K562 (cell line): Measurements from ENCODE around the gene PNPLA8. TPM values are rescaled to one million over a fixed set of nuclear protein-coding genes. Genes with fewer than 3 reads are reported as not detected.
A peak's percentile ranks its signal among the peaks of the same experiment; 100 is the strongest.

Experiments
- ATAC-seq: fragments of 200-7000 bp; cut with Tn5 transposase; 3 replicates; pipeline ENCODE4 v1.9.1; 2020; ENCODE audit warnings: moderate library complexity
- BruUV-seq: library from RNA; stranded (reverse); fragments of 400-500 nt; replicated peaks from 2 replicates; lab custom pipeline; 2021; lab: Mats Ljungman, UMichigan
- CTCF ChIA-PET: fragments of 300-600 bp; formaldehyde crosslinking; extraction: SDS; loops from one replicate; lab custom pipeline; 2021; ENCODE audit warnings: low intra/inter-chr PET ratio; lab: Yijun Ruan, JAX
- POLR2A ChIA-PET: fragments of 300-600, 350-650 bp; sonication (Branson Sonifier 250); formaldehyde crosslinking; extraction: SDS; loops from one replicate; lab custom pipeline; 2021; ENCODE audit warnings: antibody characterized with exemption, inconsistent platforms; lab: Yijun Ruan, JAX
- DNase-seq, 4 experiments: peaks; one replicate each; pipeline versions ENCODE4 v3.0.0 to v3.0.0-alpha.2; 2011 to 2018; ENCODE audit warnings: low spot score in 3 of 4, mixed read lengths in 3 of 4; ENCODE audit errors: extremely low read depth in 1 of 4
- FAIRE-seq: peaks from 2 replicates; lab custom pipeline; 2011; peaks lifted over from hg19 to GRCh38; lab: Jason Lieb, UNC
- H2AFZ ChIP-seq: 2 replicates; pipeline ENCODE4 v1.6.0; 2011; ENCODE audit warnings: low read depth, low read length, control low read depth, inconsistent platforms
- H3K27ac ChIP-seq: fragments of 200-600 bp; 3 replicates; pipeline ENCODE4 v1.8.0; 2011; ENCODE audit warnings: low read depth, mild to moderate bottlenecking, control low read depth, inconsistent platforms, low read length, moderate library complexity, mixed read lengths; ENCODE audit errors: extremely low read depth
- H3K27me3 ChIP-seq, 2 experiments: fragments of 300-600 bp in 1 of 2; 2 replicates in 1 of 2; 3 replicates in 1 of 2; pipeline versions ENCODE4 v1.6.0 to v1.8.0; 2011; ENCODE audit warnings: inconsistent platforms in 2 of 2, low read length in 2 of 2, mild to moderate bottlenecking in 1 of 2, mixed read lengths in 1 of 2, moderate library complexity in 1 of 2; ENCODE audit not compliant: control insufficient read depth in 2 of 2, insufficient read depth in 2 of 2
- H3K36me3 ChIP-seq: fragments of 300-600 bp; 3 replicates; pipeline ENCODE4 v1.8.0; 2011; ENCODE audit warnings: mild to moderate bottlenecking, low read length, inconsistent platforms; ENCODE audit not compliant: control insufficient read depth, insufficient read depth
- H3K4me1 ChIP-seq, 2 experiments: fragments of 200-600 bp in 1 of 2; replicated peaks in 1 of 2; 2 replicates in 1 of 2; 3 replicates in 1 of 2; pipeline versions ENCODE4 v1.5.1 to v1.8.0; 2011; ENCODE audit warnings: inconsistent platforms in 2 of 2, low read length in 2 of 2, mild to moderate bottlenecking in 1 of 2, mixed read lengths in 1 of 2, moderate library complexity in 1 of 2; ENCODE audit not compliant: control insufficient read depth in 2 of 2, insufficient read depth in 2 of 2
- H3K4me2 ChIP-seq: 2 replicates; pipeline ENCODE4 v1.6.1; 2011; ENCODE audit warnings: low read length, control low read depth, inconsistent platforms, mixed read lengths; ENCODE audit not compliant: insufficient read depth
- H3K4me3 ChIP-seq: fragments of 200-600 bp; sonication (generic), shearing (Covaris generic); 2 replicates; pipeline ENCODE4 v1.5.1; 2016; ENCODE audit warnings: control low read depth, inconsistent platforms
- H3K79me2 ChIP-seq: fragments of 200-600 bp; 3 replicates; pipeline ENCODE4 v1.8.0; 2011; ENCODE audit warnings: low read length, inconsistent platforms; ENCODE audit not compliant: control insufficient read depth, insufficient read depth
- H3K9ac ChIP-seq, 2 experiments: 2 replicates each; pipeline versions ENCODE4 v1.6.0 to v1.6.1; 2011; ENCODE audit warnings: low read depth in 2 of 2, low read length in 2 of 2, control low read depth in 1 of 2, inconsistent platforms in 1 of 2, mild to moderate bottlenecking in 1 of 2, mixed read lengths in 1 of 2; ENCODE audit not compliant: insufficient read depth in 1 of 2
- H3K9me1 ChIP-seq: one replicate; pipeline ENCODE4 v1.6.0; 2011; ENCODE audit warnings: inconsistent platforms, mild to moderate bottlenecking, low read length, moderate library complexity; ENCODE audit not compliant: control insufficient read depth, insufficient read depth
- H3K9me3 ChIP-seq: replicated peaks from 2 replicates; pipeline ENCODE4 v1.5.1; 2011; ENCODE audit warnings: low read depth, low read length, inconsistent platforms; ENCODE audit not compliant: control insufficient read depth, insufficient read depth
- H4K20me1 ChIP-seq: replicated peaks from 2 replicates; pipeline ENCODE4 v1.6.1; 2011; ENCODE audit warnings: low read length, inconsistent platforms, mixed read lengths; ENCODE audit not compliant: control insufficient read depth, insufficient read depth
- CEBPB ChIP-seq: fragments of 450-650 bp; IDR thresholded peaks from 2 replicates; pipeline ENCODE4 v1.6.1; 2016; ENCODE audit warnings: missing genetic modification characterization, missing compliant biosample characterization
- CREB3 ChIP-seq: fragments of 450-650 bp; conservative IDR thresholded peaks from 2 replicates; pipeline ENCODE4 v1.6.1; 2016; ENCODE audit warnings: missing genetic modification characterization, low read depth, mild to moderate bottlenecking, missing compliant biosample characterization, moderate library complexity
- ELF4 ChIP-seq: fragments of 450-650 bp; formaldehyde crosslinking; IDR thresholded peaks from 2 replicates; pipeline ENCODE4 v1.4.0; 2022; ENCODE audit warnings: missing genetic modification characterization
- HBP1 ChIP-seq: fragments of 450-650 bp; formaldehyde crosslinking; IDR thresholded peaks from 2 replicates; pipeline ENCODE4 v1.4.0; 2022; ENCODE audit warnings: missing genetic modification characterization
- KLF16 ChIP-seq: IDR thresholded peaks from 2 replicates; pipeline ENCODE4 v1.6.1; 2016; ENCODE audit warnings: antibody characterized with exemption
- MIER1 ChIP-seq: fragments of 450-650 bp; IDR thresholded peaks from 2 replicates; pipeline ENCODE4 v1.6.1; 2016; ENCODE audit warnings: antibody characterized with exemption, mild to moderate bottlenecking, low read depth
- NR2C2 ChIP-seq, 2 experiments: fragments of 200-800 bp in 1 of 2; sonication (Bioruptor generic) in 1 of 2; sonication (generic) in 1 of 2; formaldehyde crosslinking in 1 of 2; IDR thresholded peaks; 2 replicates each; pipeline versions ENCODE4 v1.6.1 to v1.8.0; 2016 to 2022; ENCODE audit warnings: mild to moderate bottlenecking in 1 of 2, missing compliant biosample characterization in 1 of 2, missing genetic modification characterization in 1 of 2, missing genetic modification reagents in 1 of 2
- PHB2 ChIP-seq: fragments of 450-650 bp; IDR thresholded peaks from 2 replicates; pipeline ENCODE4 v1.6.1; 2017; ENCODE audit warnings: low read depth
- PHTF2 ChIP-seq: fragments of 250-450 bp; sonication (Bioruptor Pico); IDR thresholded peaks from 2 replicates; pipeline ENCODE4 v1.5.0; 2021; ENCODE audit warnings: mild to moderate bottlenecking
- RAD21 ChIP-seq, 2 experiments: fragments of 250-450 bp in 1 of 2; fragments of 450-650 bp in 1 of 2; sonication (Bioruptor Pico) in 1 of 2; formaldehyde crosslinking in 1 of 2; IDR thresholded peaks in 1 of 2; conservative IDR thresholded peaks in 1 of 2; 2 replicates each; pipeline versions ENCODE4 v1.4.0 to v1.8.0; 2020 to 2022; ENCODE audit warnings: mild to moderate bottlenecking in 2 of 2, moderate library complexity in 1 of 2
- RAD51 ChIP-seq: fragments of 450-650 bp; IDR thresholded peaks from 2 replicates; pipeline ENCODE4 v1.7.1; 2016; ENCODE audit warnings: low read depth, mild to moderate bottlenecking, borderline replicate concordance
- RNF2 ChIP-seq: sonication (generic); IDR thresholded peaks from 2 replicates; pipeline ENCODE4 v1.6.1; 2016
- SAFB ChIP-seq: fragments of 200-400 bp; formaldehyde crosslinking; IDR thresholded peaks from 2 replicates; pipeline ENCODE4 v1.6.1; 2017; ENCODE audit warnings: low read depth, low read length, borderline replicate concordance
- TOE1 ChIP-seq, 2 experiments: fragments of 450-650 bp in 1 of 2; sonication (generic) in 1 of 2; formaldehyde crosslinking in 1 of 2; IDR thresholded peaks; 2 replicates each; pipeline versions ENCODE4 v1.7.1 to v1.8.0; 2016 to 2022; ENCODE audit warnings: borderline replicate concordance in 2 of 2, mild to moderate bottlenecking in 2 of 2, antibody characterized with exemption in 1 of 2, inconsistent platforms in 1 of 2, low read depth in 1 of 2, missing genetic modification reagents in 1 of 2, moderate library complexity in 1 of 2
- ZNF165 ChIP-seq: fragments of 250-450 bp; sonication (Bioruptor Pico); IDR thresholded peaks from 2 replicates; pipeline ENCODE4 v1.4.0; 2020; ENCODE audit warnings: borderline replicate concordance
- ZNF175 ChIP-seq: fragments of 200-800 bp; sonication (Bioruptor generic); IDR thresholded peaks from 2 replicates; pipeline ENCODE4 v1.6.1; 2016; ENCODE audit warnings: low read depth, mild to moderate bottlenecking, missing genetic modification characterization, missing compliant biosample characterization
- ZNF511 ChIP-seq: sonication (generic); formaldehyde crosslinking; IDR thresholded peaks from 2 replicates; pipeline ENCODE4 v1.8.0; 2022; ENCODE audit warnings: mild to moderate bottlenecking, missing genetic modification reagents
- ZNF695 ChIP-seq: fragments of 450-650 bp; formaldehyde crosslinking; IDR thresholded peaks from 2 replicates; pipeline ENCODE4 v1.4.0; 2020; ENCODE audit warnings: mild to moderate bottlenecking, moderate library complexity
- WGBS: fragments of 100-300 bp; shearing (Covaris generic); methylation state at CpG from one replicate; pipeline ENCODE4 v1.1.6; 2016; ENCODE audit warnings: low coverage, mixed read lengths; ENCODE audit not compliant: insufficient coverage; ENCODE audit errors: missing lambda C conversion rate; 5-methylcytosine and 5-hydroxymethylcytosine counted together
- in situ Hi-C: fragments of 300-500 bp; cut with MboI; formaldehyde crosslinking; loops from 4 replicates; pipeline ENCODE4 v1.15.0; 2018; ENCODE audit warnings: inconsistent platforms, mixed read lengths
- intact Hi-C: fragments of 100-400 bp; cut with micrococcal nuclease; formaldehyde crosslinking; loops from 2 replicates; pipeline ENCODE4 v1.14.2; 2022
- polyA plus RNA-seq, 8 experiments: library from polyadenylated mRNA; depleted of rRNA in 4 of 8; stranded (reverse) in 5 of 8; unstranded in 3 of 8; fragments of >200 nt; fragmentation: Nextera tagmentation in 2 of 8; fragmentation: Illumina TruSeq in 1 of 8; extraction: Ambion mirVana in 2 of 8; extraction: Trizol in 1 of 8; gene quantifications; 2 replicates each; pipeline versions ENCODE4 v1.2.1 to v1.2.3, GENCODE V29; 2011 to 2014; ENCODE audit warnings: inconsistent platforms in 1 of 8, missing spikeins in 1 of 8
- total RNA-seq, 7 experiments: library from RNA; depleted of rRNA in 6 of 7; stranded (reverse); fragments of >200 nt in 6 of 7; fragmentation: Illumina TruSeq in 2 of 7; extraction: Trizol in 2 of 7; gene quantifications; 2 replicates each; pipeline versions ENCODE4 v1.2.1 to v1.2.3, GENCODE V29; 2011 to 2021; ENCODE audit warnings: low replicate concordance in 1 of 7

The PNPLA8 gene
- total and polyA plus RNA-seq, 9 of the 15 experiments (the other 6 are each of a cell fraction or from before 2014, with no cell fraction given), result 12.8 to 27.6 (median 16.3) TPM

- WGBS, result 1% methylated on average over 24 of the region's 24 CpGs
- Histone ChIP-seq H3K27me3 (no peaks in the 10 kb centered on the region), H3K4me2 (peak overlapping the region; percentile 94), H3K4me1 (peaks cover 11 to 13% of the 10 kb centered on the region in 2 experiments; a peak in 4 of 5 replicates), H3K36me3 (peaks cover 53% of the 10 kb centered on the region), H2AFZ (peak overlapping the region; percentile 92), H4K20me1 (no peaks in the 10 kb centered on the region), H3K9me1 (no peaks in the 10 kb centered on the region), H3K79me2 (peaks cover 81% of the 10 kb centered on the region), H3K9ac (peak overlapping the region; percentile 89 to 98), H3K4me3 (peak overlapping the region; percentile 72), H3K9me3 (no peaks in the 10 kb centered on the region), H3K27ac (peak overlapping the region; percentile 93)
- in situ Hi-C loops (no loop called here), intact Hi-C loops (loop anchor here (1.0 kb wide), 2 partner anchors 32 to 43 kb away; partner anchors contain the start of gene PNPLA8)
- ATAC-seq (no peak), FAIRE-seq (no peak), DNase-seq (no peak)
- CTCF ChIA-PET, result no interaction called here
- BruUV-seq, result TSS peak; percentile 61
- POLR2A ChIA-PET, result interaction anchor here (0.6 to 2.0 kb wide), 9 partner anchors 9 to 462 kb away, joined by 3 to 19 read pairs (median 4); partner anchors contain the start of gene PNPLA8
- 0 out of 2 replicates have a peak, but pooled peaks have one; percentile 42 for TF ChIP-seq ELF4 (CRISPR knock-in tag)
- 0 out of 2 replicates have a peak, but pooled peaks have one; percentile 43 for TF ChIP-seq ZNF511 (CRISPR knock-in tag)
- 0 out of 2 replicates have a peak, but pooled peaks have one; percentile 23 for TF ChIP-seq PHB2
- TF ChIP-seq RAD21 (CRISPR knock-in tag; conservative IDR thresholded peaks at IDR 0.05 in 1 of 2, IDR thresholded peaks at IDR 0.05 in 1 of 2), result peak in 1 of 2 experiments; percentile 19; a peak in 1 of 4 replicates
- TF ChIP-seq PHTF2 (CRISPR knock-in tag), result 0 out of 2 replicates have a peak, but pooled peaks have one; percentile 40
- TF ChIP-seq MIER1, result 0 out of 2 replicates have a peak, but pooled peaks have one; percentile 63
- peak; percentile 47; the same call in 1 of the 2 replicates for TF ChIP-seq RNF2
- 0 out of 2 replicates have a peak, but pooled peaks have one; percentile 13 for TF ChIP-seq HBP1 (CRISPR knock-in tag)
- TF ChIP-seq ZNF175 (CRISPR knock-in tag), result peak; percentile 45
- peak; percentile 86 for TF ChIP-seq CEBPB (tag)
- peak; percentile 55; the same call in 1 of the 2 replicates for TF ChIP-seq RAD51
- TF ChIP-seq ZNF695 (CRISPR knock-in tag), result 0 out of 2 replicates have a peak, but pooled peaks have one; percentile 10
- TF ChIP-seq TOE1 (IDR thresholded peaks at IDR 0.05; ENCODE audit: borderline replicate concordance), result no peak
- TF ChIP-seq TOE1 (CRISPR knock-in tag; IDR thresholded peaks at IDR 0.05; ENCODE audit: borderline replicate concordance, low read depth), result peak; percentile 15; the same call in 1 of the 2 replicates
- no peak for TF ChIP-seq SAFB
- TF ChIP-seq NR2C2 (CRISPR knock-in tag; IDR thresholded peaks at IDR 0.05), result peak; percentile 32; the same call in 1 of the 2 replicates
- TF ChIP-seq NR2C2 (tag; IDR thresholded peaks at IDR 0.05), result no peak
- TF ChIP-seq CREB3, result peak; percentile 63; the same call in 1 of the 2 replicates
- TF ChIP-seq KLF16, result no peak
- 0 out of 2 replicates have a peak, but pooled peaks have one; percentile 83 for TF ChIP-seq ZNF165 (CRISPR knock-in tag)
These were observed 43.0 kb upstream of the PNPLA8 start for GRCh38 chr7:108568801-108569380.
